Peyer's patch (tissue), 4 donors: ENCODE data around the gene SH3RF3. TPM values are rescaled to one million over a fixed set of nuclear protein-coding genes. Genes with fewer than 3 reads are reported as not detected.

Experiments used
- DNase-seq, 3 donors: peaks; one replicate each; pipeline ENCODE4 v3.0.0-alpha.2; 2017 to 2019
- H3K27ac ChIP-seq, 4 donors: fragments of 200-600 bp; sonication (generic); one replicate each; pipeline ENCODE4 v1.5.1; 2016 to 2019
- H3K27me3 ChIP-seq, 2 donors: fragments of 200-600 bp; sonication (generic); one replicate each; pipeline ENCODE4 v1.5.1; 2019
- H3K36me3 ChIP-seq, 3 donors: fragments of 200-600 bp; sonication (generic); one replicate each; pipeline ENCODE4 v1.5.1; 2016 to 2019
- H3K4me1 ChIP-seq, 4 donors: fragments of 200-600 bp; sonication (generic); one replicate each; pipeline ENCODE4 v1.5.1; 2016 to 2019
- H3K4me3 ChIP-seq, 4 donors: fragments of 200-600 bp; sonication (generic); 1 replicate in 3 of 4; 2 replicates in 1 of 4; pipeline ENCODE4 v1.5.1; 2016 to 2019; ENCODE audit warnings: mild to moderate bottlenecking in 1 of 4
- H3K9me3 ChIP-seq, 4 donors: fragments of 200-600 bp; sonication (generic); one replicate each; pipeline ENCODE4 v1.5.1; 2016 to 2019; ENCODE audit warnings: mild to moderate bottlenecking in 1 of 4
- POLR2A ChIP-seq, 2 donors: fragments of 450-650 bp; IDR thresholded peaks; one replicate each; pipeline ENCODE4 v1.5.1; 2017; ENCODE audit warnings: antibody characterized with exemption in 2 of 2, mild to moderate bottlenecking in 2 of 2, moderate library complexity in 2 of 2
- total RNA-seq, 4 donors: library from RNA; depleted of rRNA; stranded (reverse); fragments of >200 nt; gene quantifications; one replicate each; pipeline ENCODE4 v1.1.0, GENCODE V29; 2016
- TF ChIP-seq, protein P1 (sequence below), 6 experiments: fragments of 450-650 bp in 4 of 6; fragments of 200-600 bp in 2 of 6; sonication (generic) in 1 of 6; IDR thresholded peaks; one replicate each; pipeline ENCODE4 v1.5.1; 2017 to 2019; ENCODE audit warnings: antibody characterized with exemption in 6 of 6, mild to moderate bottlenecking in 3 of 6, moderate library complexity in 1 of 6

The SH3RF3 gene
- total RNA-seq, 4 donors from 2014 or later, result 1.1 to 5.0 (median 3.3) TPM

DNA sequence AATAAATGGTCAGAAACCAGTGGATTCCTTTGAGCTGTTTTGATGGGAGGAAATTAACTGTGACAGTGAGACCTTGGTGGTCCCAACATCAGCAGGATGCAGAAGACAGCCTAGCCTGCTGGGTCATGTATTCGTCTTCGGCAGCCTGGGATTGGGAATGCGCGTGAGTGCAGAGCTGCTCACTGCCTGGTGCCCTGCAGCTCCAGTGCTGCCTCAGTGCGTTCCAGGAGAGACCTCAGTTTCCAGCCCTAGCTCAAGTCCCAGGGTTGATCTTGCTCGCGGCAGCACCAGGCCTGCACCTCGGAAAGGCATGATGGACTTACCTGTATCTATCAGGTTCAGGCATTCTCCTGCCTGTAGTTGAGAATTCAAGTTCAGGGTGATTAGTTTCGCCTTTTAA is 203.9 kb downstream of the SH3RF3 start:
- peaks cover 0 to 18% (median 3%) of the 10 kb centered on the region in 4 donors for H3K4me1 ChIP-seq
- no peak overlapping the region for H3K4me3 ChIP-seq
- peak in 1 of 3 donors; percentile 23 for DNase-seq
- H3K27ac ChIP-seq, result no peak overlapping the region
- no peaks in the 10 kb centered on the region for H3K36me3 ChIP-seq
- TF ChIP-seq, protein P1, sequence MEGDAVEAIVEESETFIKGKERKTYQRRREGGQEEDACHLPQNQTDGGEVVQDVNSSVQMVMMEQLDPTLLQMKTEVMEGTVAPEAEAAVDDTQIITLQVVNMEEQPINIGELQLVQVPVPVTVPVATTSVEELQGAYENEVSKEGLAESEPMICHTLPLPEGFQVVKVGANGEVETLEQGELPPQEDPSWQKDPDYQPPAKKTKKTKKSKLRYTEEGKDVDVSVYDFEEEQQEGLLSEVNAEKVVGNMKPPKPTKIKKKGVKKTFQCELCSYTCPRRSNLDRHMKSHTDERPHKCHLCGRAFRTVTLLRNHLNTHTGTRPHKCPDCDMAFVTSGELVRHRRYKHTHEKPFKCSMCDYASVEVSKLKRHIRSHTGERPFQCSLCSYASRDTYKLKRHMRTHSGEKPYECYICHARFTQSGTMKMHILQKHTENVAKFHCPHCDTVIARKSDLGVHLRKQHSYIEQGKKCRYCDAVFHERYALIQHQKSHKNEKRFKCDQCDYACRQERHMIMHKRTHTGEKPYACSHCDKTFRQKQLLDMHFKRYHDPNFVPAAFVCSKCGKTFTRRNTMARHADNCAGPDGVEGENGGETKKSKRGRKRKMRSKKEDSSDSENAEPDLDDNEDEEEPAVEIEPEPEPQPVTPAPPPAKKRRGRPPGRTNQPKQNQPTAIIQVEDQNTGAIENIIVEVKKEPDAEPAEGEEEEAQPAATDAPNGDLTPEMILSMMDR (IDR thresholded peaks at IDR 0.05), result no peak
- TF ChIP-seq POLR2A (IDR thresholded peaks at IDR 0.05), result no peak
- no peaks in the 10 kb centered on the region for H3K9me3 ChIP-seq
- no peaks in the 10 kb centered on the region for H3K27me3 ChIP-seq

DNA sequence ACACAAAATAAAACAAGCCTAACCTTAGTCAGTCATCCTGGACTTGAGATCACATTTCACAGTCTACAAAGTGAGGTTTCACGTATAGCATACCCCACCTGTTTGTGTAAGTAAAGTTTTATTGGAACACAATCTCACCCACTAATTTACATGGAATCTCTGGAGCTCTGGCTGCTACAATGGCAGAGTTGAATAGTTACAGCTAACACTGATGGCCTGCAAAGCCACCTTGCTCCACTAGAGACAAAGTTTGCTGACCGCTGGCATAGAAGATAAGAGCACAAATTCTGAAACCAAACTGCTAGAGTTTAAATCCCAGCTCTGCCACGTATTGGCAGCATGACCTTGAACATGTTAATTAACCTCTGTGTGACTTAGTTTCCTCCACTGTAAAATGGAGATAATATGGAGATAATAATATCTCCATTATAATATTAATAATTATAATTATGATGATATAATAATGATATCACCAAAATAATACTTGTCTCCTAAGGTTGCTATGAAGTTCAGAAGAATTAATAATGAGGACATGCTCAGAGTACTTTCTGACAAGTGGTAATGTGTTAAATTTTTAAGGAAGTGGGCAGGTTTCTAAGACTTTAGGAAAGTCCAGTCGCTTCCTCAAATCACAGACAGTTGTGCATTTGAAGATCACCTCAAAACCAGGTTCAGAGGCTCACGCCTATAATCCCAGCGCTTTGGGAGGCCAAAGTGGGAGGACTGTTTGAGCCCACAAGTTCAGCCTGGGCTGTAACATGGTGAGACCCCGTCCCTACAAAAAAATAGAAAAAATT is 204.6 kb downstream of the SH3RF3 start:
- no peaks in the 10 kb centered on the region for H3K9me3 ChIP-seq
- peaks cover 0 to 18% (median 3%) of the 10 kb centered on the region in 4 donors for H3K4me1 ChIP-seq
- no peaks in the 10 kb centered on the region for H3K36me3 ChIP-seq
- H3K27me3 ChIP-seq, result no peaks in the 10 kb centered on the region
- H3K4me3 ChIP-seq, result no peak overlapping the region
- no peak for TF ChIP-seq POLR2A (IDR thresholded peaks at IDR 0.05)
- TF ChIP-seq, protein P1 (IDR thresholded peaks at IDR 0.05), result peak in 2 of 6 experiments; percentile 16
- DNase-seq, result peak in 1 of 3 donors; percentile 22
- H3K27ac ChIP-seq, result no peak overlapping the region

DNA sequence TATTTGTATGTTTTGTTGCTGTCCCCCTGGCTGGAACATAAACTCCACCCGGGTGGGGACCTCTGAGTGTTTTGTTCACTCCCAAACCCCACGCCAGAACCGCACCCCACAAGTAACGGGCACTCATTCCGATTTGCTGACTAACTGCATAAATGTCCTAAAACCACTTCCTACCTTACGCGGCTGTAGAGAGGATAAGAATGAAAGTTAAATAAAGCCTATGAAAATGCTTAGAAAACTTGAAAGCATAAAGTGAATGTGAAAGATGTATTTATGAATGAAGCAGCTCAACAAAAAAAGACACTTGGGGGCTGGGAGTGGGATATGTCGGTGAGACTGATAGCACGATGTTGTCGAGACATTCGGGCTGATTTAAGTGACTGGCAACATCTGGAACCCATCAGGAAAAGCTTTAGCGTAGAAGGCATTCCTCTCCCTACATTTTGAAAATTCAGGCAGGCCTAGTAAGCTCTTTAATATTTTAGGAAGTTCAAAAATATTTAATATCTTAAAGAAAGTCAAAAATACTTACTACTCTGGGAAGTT is 206.7 kb downstream of the SH3RF3 start:
- Histone ChIP-seq H3K4me1 (peaks cover 0 to 18% (median 3%) of the 10 kb centered on the region in 4 donors), H3K36me3 (no peaks in the 10 kb centered on the region), H3K27me3 (no peaks in the 10 kb centered on the region), H3K9me3 (no peaks in the 10 kb centered on the region), H3K4me3 (no peak overlapping the region), H3K27ac (no peak overlapping the region)
- peak in 1 of 3 donors; percentile 43 for DNase-seq
- TF ChIP-seq, protein P1 (IDR thresholded peaks at IDR 0.05), result no peak
- TF ChIP-seq POLR2A (IDR thresholded peaks at IDR 0.05), result no peak

DNA sequence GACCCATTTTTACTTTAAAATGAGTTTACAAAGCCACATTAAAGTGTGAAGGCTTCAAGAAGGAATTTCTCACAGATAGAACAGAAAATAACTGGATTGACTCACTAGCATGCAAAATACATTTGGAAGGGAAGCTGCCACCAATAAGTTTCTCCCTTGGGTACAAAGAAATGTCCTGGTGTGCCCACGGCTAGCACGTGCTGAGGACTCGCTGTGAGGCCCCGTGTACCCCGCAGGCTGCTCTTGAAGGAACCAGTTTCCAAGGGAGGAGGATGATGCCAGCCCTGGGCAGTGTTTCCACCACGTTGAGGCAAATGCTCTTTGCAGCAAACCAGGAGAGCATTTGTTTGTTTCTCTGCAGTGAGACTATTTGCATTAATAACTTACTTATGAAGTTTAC is 207.3 kb downstream of the SH3RF3 start:
- Histone ChIP-seq H3K27ac (no peak overlapping the region), H3K4me3 (no peak overlapping the region), H3K9me3 (no peaks in the 10 kb centered on the region), H3K4me1 (peaks cover 0 to 18% (median 3%) of the 10 kb centered on the region in 4 donors), H3K36me3 (no peaks in the 10 kb centered on the region), H3K27me3 (no peaks in the 10 kb centered on the region)
- DNase-seq, result no peak
- TF ChIP-seq, protein P1 (IDR thresholded peaks at IDR 0.05), result no peak
- TF ChIP-seq POLR2A (IDR thresholded peaks at IDR 0.05), result no peak

GRCh38 chr2:109337221-109337620 is 208.2 kb downstream of the SH3RF3 start:
- Histone ChIP-seq H3K27me3 (no peaks in the 10 kb centered on the region), H3K27ac (no peak overlapping the region), H3K4me1 (peaks cover 0 to 12% (median 1%) of the 10 kb centered on the region in 4 donors), H3K36me3 (no peaks in the 10 kb centered on the region), H3K9me3 (no peaks in the 10 kb centered on the region), H3K4me3 (no peak overlapping the region)
- no peak for TF ChIP-seq POLR2A (IDR thresholded peaks at IDR 0.05)
- TF ChIP-seq, protein P1 (IDR thresholded peaks at IDR 0.05), result no peak
- peak in 1 of 3 donors; percentile 26 for DNase-seq
